Endothelial cell of umbilical vein (primary cell): Measurements from ENCODE around the gene RRAGD. TPM values are rescaled to one million over a fixed set of nuclear protein-coding genes. Genes with fewer than 3 reads are reported as not detected.
"Not testable (repeated sequence)": the region's sequence is repeated elsewhere in the genome, so short reads cannot be mapped to it uniquely, and the experiment has no call there.

ENCODE experiments used
- BruUV-seq: library from RNA; stranded (reverse); fragments of 400-500 nt; replicated peaks from 2 replicates; lab custom pipeline; 2021; lab: Mats Ljungman, UMichigan
- CTCF ChIA-PET: fragments of 300-600, 350-600 bp; sonication (Branson Sonifier 250); formaldehyde crosslinking; loops from one replicate; lab custom pipeline; 2021; ENCODE audit warnings: antibody characterized with exemption, inconsistent platforms; lab: Charles Lee
- POLR2A ChIA-PET: fragments of 300-600, 350-600 bp; sonication (Branson Sonifier 250); formaldehyde crosslinking; loops from one replicate; lab custom pipeline; 2021; ENCODE audit warnings: antibody characterized with exemption, inconsistent platforms; lab: Charles Lee
- DNase-seq: peaks from one replicate; pipeline ENCODE4 v3.0.0-alpha.2; 2011; ENCODE audit warnings: low read depth, low spot score
- FAIRE-seq: peaks from 2 replicates; lab custom pipeline; 2011; peaks lifted over from hg19 to GRCh38; lab: Jason Lieb, UNC
- H2AFZ ChIP-seq: 2 replicates; pipeline ENCODE4 v1.6.0; 2012; ENCODE audit warnings: low read depth, low read length, control low read depth, inconsistent platforms
- H3K27ac ChIP-seq: 2 replicates; pipeline ENCODE4 v1.5.1; 2011; ENCODE audit warnings: low read depth, mild to moderate bottlenecking, control low read depth, low read length, moderate library complexity; ENCODE audit not compliant: insufficient read depth
- H3K27me3 ChIP-seq, 2 experiments: 2 replicates each; pipeline versions ENCODE4 v1.6.0 to v1.6.1; 2011; ENCODE audit warnings: low read length in 2 of 2, mixed read lengths in 1 of 2; ENCODE audit not compliant: control insufficient read depth in 2 of 2, insufficient read depth in 2 of 2
- H3K36me3 ChIP-seq, 2 experiments: 2 replicates in 1 of 2; 3 replicates in 1 of 2; pipeline ENCODE4 v1.5.1; 2011; ENCODE audit warnings: low read length in 2 of 2, mild to moderate bottlenecking in 1 of 2, moderate library complexity in 1 of 2; ENCODE audit not compliant: control insufficient read depth in 2 of 2, insufficient read depth in 2 of 2; ENCODE audit errors: extremely low read depth in 1 of 2
- H3K4me1 ChIP-seq: 3 replicates; pipeline ENCODE4 v1.5.1; 2011; ENCODE audit warnings: mild to moderate bottlenecking, low read length; ENCODE audit not compliant: control insufficient read depth, insufficient read depth; ENCODE audit errors: extremely low read depth
- H3K4me2 ChIP-seq: 2 replicates; pipeline ENCODE4 v1.6.1; 2011; ENCODE audit warnings: low read length, control low read depth, mixed read lengths; ENCODE audit not compliant: insufficient read depth
- H3K4me3 ChIP-seq, 3 experiments: fragments of 200-600 bp in 1 of 3; sonication (generic), shearing (Covaris generic) in 1 of 3; replicated peaks in 1 of 3; 2 replicates each; pipeline ENCODE4 v1.5.1; 2011 to 2016; ENCODE audit warnings: control low read depth in 3 of 3, low read length in 3 of 3, mild to moderate bottlenecking in 2 of 3, inconsistent platforms in 1 of 3, low read depth in 1 of 3, moderate library complexity in 1 of 3; ENCODE audit not compliant: insufficient read depth in 1 of 3
- H3K79me2 ChIP-seq: 2 replicates; pipeline ENCODE4 v1.6.0; 2012; ENCODE audit warnings: low read length, inconsistent platforms; ENCODE audit not compliant: control insufficient read depth, insufficient read depth
- H3K9ac ChIP-seq: replicated peaks from 2 replicates; pipeline ENCODE3; 2011; ENCODE audit warnings: low read length, control low read depth; ENCODE audit not compliant: insufficient read depth; ENCODE audit errors: extremely low read depth
- H3K9me1 ChIP-seq: replicated peaks from 3 replicates; pipeline ENCODE4 v1.6.0; 2011; ENCODE audit warnings: mild to moderate bottlenecking, low read length; ENCODE audit not compliant: control insufficient read depth, insufficient read depth; ENCODE audit errors: extremely low read depth
- H3K9me3 ChIP-seq: replicated peaks from 2 replicates; pipeline ENCODE4 v1.5.1; 2012; ENCODE audit warnings: low read length, inconsistent platforms; ENCODE audit not compliant: control insufficient read depth, insufficient read depth
- H4K20me1 ChIP-seq: replicated peaks from 2 replicates; pipeline ENCODE3; 2011; ENCODE audit warnings: mild to moderate bottlenecking, low read length; ENCODE audit not compliant: control insufficient read depth, insufficient read depth; ENCODE audit errors: extremely low read depth
- FOS ChIP-seq: IDR thresholded peaks from 2 replicates; pipeline ENCODE4 v1.6.1; 2011; ENCODE audit warnings: mild to moderate bottlenecking, low read length, moderate library complexity, borderline replicate concordance; ENCODE audit not compliant: insufficient read depth
- JUN ChIP-seq: IDR thresholded peaks from 2 replicates; pipeline ENCODE4 v1.6.1; 2011; ENCODE audit warnings: borderline replicate concordance, low read depth; ENCODE audit not compliant: insufficient read length, insufficient read depth
- MAX ChIP-seq: IDR thresholded peaks from 2 replicates; pipeline ENCODE4 v1.6.1; 2011; ENCODE audit not compliant: insufficient read depth, insufficient read length
- POLR2A ChIP-seq: IDR thresholded peaks from 2 replicates; pipeline ENCODE4 v1.6.1; 2012; ENCODE audit warnings: low read depth, mild to moderate bottlenecking, control low read depth, low read length
- POLR2AphosphoS5 ChIP-seq: IDR thresholded peaks from 2 replicates; pipeline ENCODE4 v1.6.1; 2012; ENCODE audit warnings: low read depth, mild to moderate bottlenecking, control low read depth, low read length, moderate library complexity; ENCODE audit not compliant: insufficient read depth
- dilution Hi-C: fragments of 300-500 bp; cut with MboI; formaldehyde crosslinking; loops from one replicate; pipeline ENCODE4 v1.15.0; 2019; ENCODE audit warnings: low sequenced_read_pairs; ENCODE audit not compliant: extremely low pct_ligation_motif_present
- intact Hi-C: fragments of 100-400 bp; cut with micrococcal nuclease; formaldehyde crosslinking; loops from one replicate; pipeline ENCODE4 v1.10.0; 2022
- polyA plus RNA-seq, 4 experiments: library from polyadenylated mRNA; depleted of rRNA in 3 of 4; stranded (reverse) in 3 of 4; unstranded in 1 of 4; fragments of >200 nt; gene quantifications; 2 replicates each; pipeline versions ENCODE4 v1.2.1 to v1.2.3, GENCODE V29; 2011 to 2012; ENCODE audit warnings: missing spikeins in 1 of 4
- total RNA-seq: library from RNA; stranded (reverse); gene quantifications from 2 replicates; pipeline ENCODE4 v1.2.3, GENCODE V29; 2021

Gene RRAGD
- total and polyA plus RNA-seq, 2 donors (not counting 3 experiments of a cell fraction or from before 2014, with no cell fraction given) = 0.07 to 2.0 TPM

GRCh38 chr6:89398762-89399525, 13.1 kb downstream of the RRAGD start:
- Histone ChIP-seq H3K36me3 (no peaks in the 10 kb centered on the region), H3K4me1 (no peaks in the 10 kb centered on the region), H3K9me3 (no peaks in the 10 kb centered on the region), H3K4me3 (no peak overlapping the region), H4K20me1 (no peaks in the 10 kb centered on the region), H3K9ac (no peak overlapping the region), H3K27me3 (peaks cover 0 to 4% of the 10 kb centered on the region in 2 experiments), H3K9me1 (no peaks in the 10 kb centered on the region), H3K79me2 (no peaks in the 10 kb centered on the region), H2AFZ (no peak overlapping the region), H3K27ac (no peak overlapping the region), H3K4me2 (no peak overlapping the region)
- no peak for DNase-seq
- CTCF ChIA-PET = no interaction called here
- POLR2A ChIA-PET = no interaction called here
- TF ChIP-seq POLR2AphosphoS5 = no peak
- TF ChIP-seq POLR2A = no peak
- no peak for TF ChIP-seq FOS
- TF ChIP-seq MAX = no peak
- no peak for TF ChIP-seq JUN
- BruUV-seq = no TSS peak
- no peak for FAIRE-seq
- dilution Hi-C loops = no loop called here
- intact Hi-C loops = no loop called here

- H3K79me2 ChIP-seq = not testable (repeated sequence)
Measured at GRCh38 chr6:89397884-89398283, 14.2 kb downstream of the RRAGD start.

More at GRCh38 chr6:89397884-89398283, 14.2 kb downstream of the RRAGD start:
- H3K9me1 ChIP-seq, CTCF ChIA-PET, H3K4me1 ChIP-seq, H3K4me2 ChIP-seq, POLR2A ChIA-PET, BruUV-seq, DNase-seq, H4K20me1 ChIP-seq, FAIRE-seq, intact Hi-C loops, H3K27ac ChIP-seq, H2AFZ ChIP-seq, H3K9ac ChIP-seq, H3K4me3 ChIP-seq, dilution Hi-C loops, H3K9me3 ChIP-seq, H3K27me3 ChIP-seq, H3K36me3 ChIP-seq: not testable (repeated sequence)
